Kidney tubule cell (primary cell): ENCODE measurements around the gene UBE2C.
A peak's percentile ranks its signal among the peaks of the same experiment; 100 is the strongest.
"Not testable (repeated sequence)": the region's sequence is repeated elsewhere in the genome, so short reads cannot be mapped to it uniquely, and the experiment has no call there.

Experiments
- DNase-seq: peaks from one replicate; pipeline ENCODE4 v3.0.0-alpha.2; 2018; ENCODE audit warnings: low spot score

UBE2C gene

DNA sequence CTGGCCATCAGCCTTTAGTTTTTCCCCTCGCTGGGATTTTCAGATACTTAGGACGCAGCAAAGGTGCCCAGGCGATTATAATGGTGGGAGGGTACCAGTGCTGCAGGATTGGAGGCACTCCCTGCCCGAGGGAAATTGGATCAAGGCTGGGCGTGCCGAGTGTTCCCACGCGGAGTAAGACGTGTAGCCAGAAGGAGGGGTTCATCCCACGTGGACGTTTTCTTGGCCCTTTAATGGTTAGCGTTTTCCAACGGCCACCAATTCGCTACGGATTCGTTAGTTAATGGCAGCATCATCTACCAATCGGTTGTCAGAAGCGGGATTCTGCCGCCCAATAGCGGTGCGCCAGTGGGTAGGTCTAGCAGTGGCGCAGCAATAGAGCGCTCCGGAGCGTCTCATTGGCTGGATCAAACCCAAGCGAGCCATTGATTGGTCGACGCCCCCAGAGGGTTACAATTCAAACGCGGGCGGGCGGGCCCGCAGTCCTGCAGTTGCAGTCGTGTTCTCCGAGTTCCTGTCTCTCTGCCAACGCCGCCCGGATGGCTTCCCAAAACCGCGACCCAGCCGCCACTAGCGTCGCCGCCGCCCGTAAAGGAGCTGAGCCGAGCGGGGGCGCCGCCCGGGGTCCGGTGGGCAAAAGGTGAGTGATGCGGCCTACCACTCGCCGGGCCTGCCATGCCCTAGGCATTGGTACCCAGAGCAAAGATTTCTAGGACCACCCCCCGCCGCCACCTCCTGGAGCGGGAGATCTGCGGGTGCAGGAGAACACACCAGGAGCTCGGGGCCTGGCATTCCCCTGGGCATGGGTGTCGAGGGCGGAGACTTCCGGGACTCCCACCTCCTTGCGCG lies at the start of gene UBE2C:
UBE2C (plus strand) TSS at position 488 of the 849 bp plus-strand sequence; CDS start at position 540, 52 bp downstream.
- DNase-seq = peak; percentile 99

GRCh38 chr20:45764618-45765282 lies 47.7 kb upstream of the UBE2C start:
- DNase-seq = not testable (repeated sequence)

DNA sequence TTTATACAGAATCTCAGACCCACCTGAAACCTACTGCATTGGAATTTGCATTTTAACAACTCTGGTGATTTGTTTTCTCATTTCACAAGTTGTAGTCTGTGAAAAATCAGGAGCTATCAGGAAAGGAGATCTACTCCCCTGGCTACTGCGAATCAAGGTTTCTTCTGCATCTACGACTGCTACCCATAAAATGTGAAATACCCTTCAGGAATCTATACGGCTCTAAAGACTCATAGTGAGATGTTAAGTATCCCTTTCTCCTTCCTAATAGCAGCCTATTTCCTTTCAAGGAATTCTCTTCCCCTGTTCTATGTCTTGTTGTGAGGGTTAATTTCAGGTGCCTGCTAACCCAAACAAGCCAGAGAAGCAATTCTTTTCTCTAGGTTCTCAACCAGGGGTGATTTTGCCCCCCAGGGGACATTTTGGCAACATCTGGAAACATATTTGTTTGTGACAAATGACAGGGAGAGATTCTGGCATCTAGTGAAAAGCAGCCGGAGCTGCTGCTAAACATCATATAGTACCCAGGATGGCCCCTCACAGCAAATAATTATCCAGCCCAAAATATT lies 47.1 kb upstream of the UBE2C start:
- no peak for DNase-seq

DNA sequence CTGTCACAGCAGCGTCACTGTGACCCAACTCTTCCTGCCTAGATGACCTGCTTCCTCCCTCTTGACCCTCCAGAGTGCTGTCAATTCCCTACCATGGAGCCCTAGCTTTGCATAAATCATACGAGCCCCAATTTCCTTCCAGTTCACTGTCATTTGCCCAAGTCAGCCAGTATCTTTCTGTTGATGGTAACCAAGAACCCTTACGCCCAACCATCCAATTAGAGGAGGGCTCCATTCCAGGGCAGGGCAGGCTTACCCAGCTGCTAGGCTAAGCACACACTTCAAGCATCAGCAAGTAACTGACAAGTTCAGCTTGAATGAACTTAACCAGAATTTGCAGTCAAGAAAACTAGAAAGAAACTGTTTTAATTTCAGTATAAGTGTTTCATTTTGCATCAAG lies 46.5 kb upstream of the UBE2C start:
- DNase-seq = no peak

- DNase-seq = no peak
Observed at GRCh38 chr20:45768479-45768878, 44.0 kb upstream of the UBE2C start.

DNA sequence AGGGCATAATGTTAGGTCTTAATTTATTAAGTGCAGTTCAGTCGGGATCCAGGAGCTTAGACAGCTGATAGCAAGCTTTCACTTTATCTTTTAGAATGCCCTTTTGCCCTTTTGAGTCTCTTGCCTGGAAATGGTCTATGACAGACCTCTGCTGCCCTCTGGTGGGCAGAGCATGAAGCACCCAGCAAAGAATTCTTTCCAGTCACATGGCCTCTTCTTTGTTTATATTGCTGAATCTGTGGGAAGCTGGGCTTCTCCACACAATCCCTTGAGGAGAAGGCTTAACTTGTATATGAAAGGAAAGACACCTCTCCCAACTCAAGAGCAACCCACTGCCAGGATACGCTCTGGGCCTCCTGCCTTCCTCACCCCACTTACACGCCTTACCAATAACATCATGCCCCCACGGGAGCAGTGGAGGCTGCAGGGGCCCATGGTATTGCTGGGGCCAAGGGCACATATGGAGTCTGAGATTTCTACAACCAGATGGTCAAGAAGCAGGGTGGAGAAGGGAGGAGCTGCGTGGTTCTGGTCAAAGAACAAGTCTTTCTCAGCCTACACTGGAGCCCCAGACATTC lies 41.2 kb upstream of the UBE2C start:
- DNase-seq = peak; percentile 78

- DNase-seq = no peak
Observed at GRCh38 chr20:45772693-45773092, 39.8 kb upstream of the UBE2C start.

GRCh38 chr20:45774945-45775344 lies 37.5 kb upstream of the UBE2C start:
- DNase-seq = no peak

- no peak for DNase-seq
Observed at GRCh38 chr20:45775411-45775810, 37.0 kb upstream of the UBE2C start.

GRCh38 chr20:45776931-45777330 lies 35.5 kb upstream of the UBE2C start:
- DNase-seq = no peak

DNA sequence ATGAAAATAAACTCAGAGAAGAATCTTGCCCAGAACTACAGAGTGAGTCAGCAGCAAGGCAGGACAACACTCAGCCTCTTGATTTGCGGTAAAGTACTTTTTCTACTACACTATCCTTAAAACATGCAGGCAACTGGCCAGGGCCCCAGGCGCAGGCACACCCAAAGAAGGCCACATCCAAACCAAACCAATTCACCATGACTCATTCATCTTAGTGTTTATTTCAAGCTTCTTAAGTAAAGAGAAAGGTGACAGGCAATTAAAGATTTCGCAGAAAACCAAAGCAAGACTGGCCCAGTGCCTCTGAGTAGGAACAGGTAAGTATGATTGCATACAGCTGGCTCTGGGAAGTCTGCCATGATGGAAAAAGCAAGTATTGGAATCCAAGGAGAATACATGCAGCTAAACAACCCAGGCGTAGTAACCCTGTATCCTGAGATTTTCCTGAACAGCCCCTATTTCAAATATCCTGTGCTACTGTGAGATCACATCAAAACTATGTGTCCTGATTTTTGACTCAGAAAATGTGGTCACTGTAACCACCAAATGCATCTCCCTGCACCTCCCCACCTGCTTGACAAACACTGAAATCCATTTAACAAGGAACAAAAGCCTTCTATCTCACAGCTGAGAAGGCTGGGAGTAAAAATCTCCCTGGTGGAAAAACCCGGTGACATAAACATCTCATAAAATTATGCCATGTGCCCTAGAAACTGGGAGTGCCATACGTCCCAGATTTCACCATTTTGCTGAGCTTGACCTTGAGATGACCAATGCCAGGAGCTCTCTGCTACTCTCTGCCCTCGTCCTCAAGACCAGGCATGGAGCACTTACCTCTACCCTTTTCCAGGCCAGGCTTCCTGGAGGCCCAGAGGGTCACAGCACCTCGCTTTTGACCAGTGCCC lies 33.2 kb upstream of the UBE2C start:
- peak; percentile 99 for DNase-seq

GRCh38 chr20:45780159-45780558 lies 32.3 kb upstream of the UBE2C start:
- DNase-seq = no peak

DNA sequence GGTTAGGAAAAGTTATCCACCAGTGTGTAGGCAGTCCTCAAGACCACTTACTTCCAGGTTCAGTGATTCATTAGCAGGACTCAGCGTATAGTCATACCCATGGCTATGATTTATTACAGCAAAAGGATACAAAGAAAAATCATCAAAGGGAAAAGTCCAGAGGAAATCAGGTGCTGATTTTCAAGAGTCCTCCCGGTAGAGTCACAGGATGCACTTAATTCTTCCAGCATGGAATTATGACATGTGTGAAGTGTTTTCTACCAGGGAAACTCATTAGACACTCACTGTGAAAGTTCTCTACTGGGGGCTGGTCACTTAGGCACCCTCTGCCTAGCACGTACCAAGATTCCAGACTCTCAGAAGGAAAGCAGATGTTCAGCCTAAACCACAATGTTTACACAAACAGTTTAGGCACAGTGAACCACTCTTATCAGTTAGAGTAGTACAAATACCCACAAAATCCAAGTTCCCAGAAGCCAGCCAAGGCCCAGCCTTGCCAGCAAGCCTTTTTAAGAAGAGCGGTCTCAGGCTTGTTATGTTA lies 31.0 kb upstream of the UBE2C start:
- peak; percentile 95 for DNase-seq

GRCh38 chr20:45782890-45783289 lies 29.6 kb upstream of the UBE2C start:
- peak; percentile 85 for DNase-seq

DNA sequence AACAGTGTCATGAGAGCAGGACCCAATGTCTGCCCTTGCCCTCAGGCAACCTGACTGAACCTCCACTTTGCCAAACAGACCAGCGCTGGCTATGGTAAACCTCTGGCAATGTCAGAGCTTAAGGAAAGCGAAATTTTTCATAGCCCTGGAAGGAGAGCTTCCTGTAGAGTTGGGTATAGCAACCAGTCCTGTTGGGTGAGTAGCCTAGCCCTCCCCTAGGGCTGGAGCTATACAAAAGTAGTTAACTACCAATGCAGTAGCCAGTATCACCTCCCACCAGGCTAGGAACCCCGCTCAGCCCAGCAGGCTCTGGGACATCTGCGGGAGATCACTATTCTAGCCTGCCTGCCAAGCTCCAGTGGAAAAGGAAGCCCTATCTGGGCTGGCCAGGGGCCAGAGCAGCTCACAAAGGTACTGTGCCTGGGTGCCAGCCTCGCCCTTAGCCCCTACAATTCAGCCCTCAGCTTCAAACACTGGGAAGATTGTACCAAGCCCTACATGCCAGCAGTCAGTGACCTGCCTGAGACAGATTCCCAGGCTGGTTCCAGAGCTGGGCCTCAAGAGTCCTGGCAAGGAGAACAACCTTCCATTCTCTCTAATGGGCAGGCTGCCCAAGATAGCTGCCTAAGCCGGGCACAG lies 28.7 kb upstream of the UBE2C start:
- DNase-seq = no peak

DNA sequence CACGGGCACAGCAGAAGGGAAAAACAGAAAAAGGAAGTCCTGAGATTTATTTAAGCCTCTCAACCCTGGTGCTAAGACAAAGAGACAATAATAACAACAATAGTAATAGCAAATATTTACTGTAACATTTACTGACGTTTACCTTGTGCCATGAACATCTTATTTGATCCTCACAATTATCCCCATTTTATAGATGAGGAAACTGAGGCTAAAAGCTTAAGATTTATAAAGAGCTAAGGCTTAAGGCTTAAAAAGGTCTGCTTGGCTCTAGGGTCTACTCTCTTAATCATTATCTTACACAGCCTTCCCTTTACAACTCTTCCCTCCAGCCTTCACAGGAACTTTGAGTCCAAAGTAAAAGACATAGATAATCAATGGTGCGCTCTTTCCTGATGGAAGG lies 24.1 kb upstream of the UBE2C start:
- no peak for DNase-seq

GRCh38 chr20:45792317-45793118 lies 19.9 kb upstream of the UBE2C start:
- DNase-seq = no peak

- DNase-seq = no peak
Observed at GRCh38 chr20:45796337-45797065, 15.9 kb upstream of the UBE2C start.

DNA sequence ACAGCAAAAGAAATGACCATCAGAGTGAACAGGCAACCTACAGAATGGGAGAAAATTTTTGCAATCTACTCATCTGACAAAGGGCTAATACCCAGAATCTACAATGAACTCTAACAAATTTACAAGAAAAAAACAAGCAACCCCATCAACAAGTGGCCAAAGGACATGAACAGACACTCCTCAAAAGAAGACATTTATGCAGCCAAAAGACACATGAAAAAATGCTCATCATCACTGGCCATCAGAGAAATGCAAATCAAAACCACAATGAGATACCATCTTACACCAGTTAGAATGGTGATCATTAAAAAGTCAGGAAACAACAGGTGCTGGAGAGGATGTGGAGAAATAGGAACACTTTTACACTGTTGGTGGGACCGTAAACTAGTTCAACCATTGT lies 14.9 kb upstream of the UBE2C start:
- not testable (repeated sequence) for DNase-seq
